ENCODE data around the gene CPTP. TPM values are rescaled to one million over a fixed set of nuclear protein-coding genes. Genes with fewer than 3 reads are reported as not detected.
A peak's percentile ranks its signal among the peaks of the same experiment; 100 is the strongest.

The CPTP gene
- total RNA-seq, 1 donor from 2014 or later = 17.5 TPM

GRCh38 chr1:1302951-1303509 is 21.6 kb upstream of the CPTP start:
- Mint-ChIP-seq H3K36me3 (ENCODE audit: insufficient read depth) (no peaks in the 10 kb centered on the region), H3K27me3 (no peaks in the 10 kb centered on the region), H3K4me3 (ENCODE audit: low read depth) (no peak overlapping the region), H3K27ac (no peak overlapping the region), H3K4me1 (ENCODE audit: low read depth) (peaks cover 14% of the 10 kb centered on the region), H3K9me3 (ENCODE audit: low read depth) (no peaks in the 10 kb centered on the region)
- no peak for DNase-seq (ENCODE audit: low spot score, unreplicated experiment)
- no peak for TF ChIP-seq CTCF (IDR thresholded peaks at IDR 0.05; ENCODE audit: unreplicated experiment)

DNA sequence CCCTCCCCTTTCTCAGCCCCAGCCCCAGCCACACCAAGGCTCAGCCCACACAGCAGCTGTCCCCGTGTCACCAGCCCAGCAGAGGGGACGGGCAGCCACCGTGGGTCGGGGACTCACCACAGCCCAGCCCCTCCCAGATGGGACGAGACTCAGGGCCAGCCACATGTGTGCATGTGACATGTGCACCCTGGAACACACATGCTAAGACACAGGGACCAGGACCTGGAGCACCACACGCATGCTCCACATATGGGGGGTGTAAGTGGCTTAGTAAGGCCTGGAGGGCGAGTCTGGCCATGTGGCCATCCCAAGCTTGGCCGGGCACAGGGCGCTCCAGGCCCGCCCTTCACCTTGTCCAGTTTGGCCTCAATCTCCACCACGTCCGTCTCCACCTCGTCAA is 20.9 kb upstream of the CPTP start:
- DNase-seq (ENCODE audit: low spot score, unreplicated experiment) = no peak
- H3K27me3 Mint-ChIP-seq = no peaks in the 10 kb centered on the region
- H3K36me3 Mint-ChIP-seq (ENCODE audit: insufficient read depth) = no peaks in the 10 kb centered on the region
- H3K27ac Mint-ChIP-seq = no peak overlapping the region
- no peak for TF ChIP-seq CTCF (IDR thresholded peaks at IDR 0.05; ENCODE audit: unreplicated experiment)
- H3K9me3 Mint-ChIP-seq (ENCODE audit: low read depth) = no peaks in the 10 kb centered on the region
- H3K4me3 Mint-ChIP-seq (ENCODE audit: low read depth) = no peak overlapping the region
- H3K4me1 Mint-ChIP-seq (ENCODE audit: low read depth) = peaks cover 14% of the 10 kb centered on the region

GRCh38 chr1:1304331-1305299 is 20.0 kb upstream of the CPTP start:
- Mint-ChIP-seq H3K9me3 (ENCODE audit: low read depth) (no peaks in the 10 kb centered on the region), H3K36me3 (ENCODE audit: insufficient read depth) (no peaks in the 10 kb centered on the region), H3K4me1 (ENCODE audit: low read depth) (peaks cover 14% of the 10 kb centered on the region), H3K4me3 (ENCODE audit: low read depth) (peak overlapping the region; percentile 42), H3K27me3 (no peaks in the 10 kb centered on the region), H3K27ac (peak overlapping the region; percentile 78)
- no peak for DNase-seq (ENCODE audit: low spot score, unreplicated experiment)
- no peak for TF ChIP-seq CTCF (IDR thresholded peaks at IDR 0.05; ENCODE audit: unreplicated experiment)

GRCh38 chr1:1305300-1306069 is 19.1 kb upstream of the CPTP start:
- Mint-ChIP-seq H3K4me1 (ENCODE audit: low read depth) (peaks cover 14% of the 10 kb centered on the region), H3K36me3 (ENCODE audit: insufficient read depth) (no peaks in the 10 kb centered on the region), H3K27me3 (no peaks in the 10 kb centered on the region), H3K4me3 (ENCODE audit: low read depth) (peak overlapping the region; percentile 85), H3K27ac (no peak overlapping the region), H3K9me3 (ENCODE audit: low read depth) (no peaks in the 10 kb centered on the region)
- no peak for TF ChIP-seq CTCF (IDR thresholded peaks at IDR 0.05; ENCODE audit: unreplicated experiment)
- DNase-seq (ENCODE audit: low spot score, unreplicated experiment) = no peak

- H3K36me3 Mint-ChIP-seq (ENCODE audit: insufficient read depth) = no peaks in the 10 kb centered on the region
- no peak for DNase-seq (ENCODE audit: low spot score, unreplicated experiment)
- H3K4me3 Mint-ChIP-seq (ENCODE audit: low read depth) = peak overlapping the region; percentile 85
- no peak overlapping the region for H3K27ac Mint-ChIP-seq
- no peaks in the 10 kb centered on the region for H3K27me3 Mint-ChIP-seq
- no peak for TF ChIP-seq CTCF (IDR thresholded peaks at IDR 0.05; ENCODE audit: unreplicated experiment)
- H3K4me1 Mint-ChIP-seq (ENCODE audit: low read depth) = peaks cover 14% of the 10 kb centered on the region
- no peaks in the 10 kb centered on the region for H3K9me3 Mint-ChIP-seq (ENCODE audit: low read depth)
These were observed 18.4 kb upstream of the CPTP start for GRCh38 chr1:1306070-1306660.

Measured in progenitor cell of endocrine pancreas (in vitro differentiated cells).